Activated naive CD8-positive, alpha-beta T cell treated with anti-CD3 and anti-CD28 coated beads for 36 hours (primary cell): ENCODE data around the gene ANXA3. TPM values are rescaled to one million over a fixed set of nuclear protein-coding genes. Genes with fewer than 3 reads are reported as not detected.

Source experiments
- DNase-seq: peaks from one replicate; pipeline ENCODE4 v3.0.0; 2021
- H3K27ac Mint-ChIP-seq: one replicate; pipeline ENCODE4 v1.8.0; 2022; ENCODE audit warnings: mild to moderate bottlenecking, moderate library complexity, mixed read lengths
- H3K27me3 Mint-ChIP-seq: one replicate; pipeline ENCODE4 v1.8.0; 2022; ENCODE audit warnings: mild to moderate bottlenecking, mixed read lengths
- H3K36me3 Mint-ChIP-seq: one replicate; pipeline ENCODE4 v1.8.0; 2021; ENCODE audit warnings: mild to moderate bottlenecking, mixed read lengths
- H3K4me1 Mint-ChIP-seq: one replicate; pipeline ENCODE4 v1.8.0; 2021; ENCODE audit warnings: mixed read lengths
- H3K4me3 Mint-ChIP-seq: one replicate; pipeline ENCODE4 v1.8.0; 2022; ENCODE audit warnings: mild to moderate bottlenecking, moderate library complexity, mixed read lengths
- H3K9me3 Mint-ChIP-seq: one replicate; pipeline ENCODE4 v1.8.0; 2022; ENCODE audit warnings: mixed read lengths
- total RNA-seq, 2 experiments: library from RNA; stranded (reverse); gene quantifications; one replicate each; pipeline ENCODE4 v1.2.3, GENCODE V29; 2021

Gene ANXA3
- total RNA-seq, 2 experiments from 2014 or later = 2.8 to 3.4 TPM

- peaks cover 18% of the 10 kb centered on the region for H3K4me1 Mint-ChIP-seq
- DNase-seq = no peak
- no peaks in the 10 kb centered on the region for H3K36me3 Mint-ChIP-seq
- no peaks in the 10 kb centered on the region for H3K27me3 Mint-ChIP-seq
- no peak overlapping the region for H3K4me3 Mint-ChIP-seq
- no peaks in the 10 kb centered on the region for H3K9me3 Mint-ChIP-seq
- no peak overlapping the region for H3K27ac Mint-ChIP-seq
Measured at GRCh38 chr4:78650106-78651024, 98.8 kb downstream of the ANXA3 start.

GRCh38 chr4:78651250-78651860, 99.8 kb downstream of the ANXA3 start:
- H3K4me3 Mint-ChIP-seq = no peak overlapping the region
- peaks cover 23% of the 10 kb centered on the region for H3K4me1 Mint-ChIP-seq
- H3K27me3 Mint-ChIP-seq = no peaks in the 10 kb centered on the region
- no peak for DNase-seq
- no peaks in the 10 kb centered on the region for H3K36me3 Mint-ChIP-seq
- no peaks in the 10 kb centered on the region for H3K9me3 Mint-ChIP-seq
- H3K27ac Mint-ChIP-seq = no peak overlapping the region

- Mint-ChIP-seq H3K36me3 (no peaks in the 10 kb centered on the region), H3K9me3 (no peaks in the 10 kb centered on the region), H3K4me1 (peaks cover 31% of the 10 kb centered on the region), H3K27ac (no peak overlapping the region), H3K27me3 (no peaks in the 10 kb centered on the region), H3K4me3 (no peak overlapping the region)
- no peak for DNase-seq
Measured at GRCh38 chr4:78652282-78652876, 100.8 kb downstream of the ANXA3 start.

GRCh38 chr4:78653655-78654054, 102.1 kb downstream of the ANXA3 start:
- Mint-ChIP-seq H3K9me3 (no peaks in the 10 kb centered on the region), H3K4me1 (peaks cover 43% of the 10 kb centered on the region), H3K36me3 (peaks cover 2% of the 10 kb centered on the region), H3K27ac (no peak overlapping the region), H3K27me3 (no peaks in the 10 kb centered on the region), H3K4me3 (no peak overlapping the region)
- no peak for DNase-seq

GRCh38 chr4:78654807-78655206, 103.2 kb downstream of the ANXA3 start:
- Mint-ChIP-seq H3K9me3 (no peaks in the 10 kb centered on the region), H3K36me3 (peaks cover 2% of the 10 kb centered on the region)

GRCh38 chr4:78656968-78657445, 105.4 kb downstream of the ANXA3 start:
- H3K27me3 Mint-ChIP-seq = no peaks in the 10 kb centered on the region
- H3K36me3 Mint-ChIP-seq = peaks cover 2% of the 10 kb centered on the region
- H3K27ac Mint-ChIP-seq = peak overlapping the region; percentile 86
- no peaks in the 10 kb centered on the region for H3K9me3 Mint-ChIP-seq
- peak; percentile 27 for DNase-seq
- H3K4me1 Mint-ChIP-seq = peaks cover 62% of the 10 kb centered on the region
- H3K4me3 Mint-ChIP-seq = peak overlapping the region; percentile 58

More at GRCh38 chr4:78654807-78655206, 103.2 kb downstream of the ANXA3 start:
- Mint-ChIP-seq H3K27me3 (no peaks in the 10 kb centered on the region), H3K4me1 (peaks cover 53% of the 10 kb centered on the region), H3K4me3 (no peak overlapping the region), H3K27ac (no peak overlapping the region)
- no peak for DNase-seq

GRCh38 chr4:78659264-78659663, 107.7 kb downstream of the ANXA3 start:
- H3K4me1 Mint-ChIP-seq = peaks cover 64% of the 10 kb centered on the region
- DNase-seq = no peak
- no peak overlapping the region for H3K4me3 Mint-ChIP-seq
- no peaks in the 10 kb centered on the region for H3K27me3 Mint-ChIP-seq
- H3K9me3 Mint-ChIP-seq = no peaks in the 10 kb centered on the region
- peak overlapping the region; percentile 86 for H3K27ac Mint-ChIP-seq
- H3K36me3 Mint-ChIP-seq = peaks cover 2% of the 10 kb centered on the region

- H3K27me3 Mint-ChIP-seq = no peaks in the 10 kb centered on the region
- no peak overlapping the region for H3K4me3 Mint-ChIP-seq
- peaks cover 2% of the 10 kb centered on the region for H3K36me3 Mint-ChIP-seq
- peaks cover 66% of the 10 kb centered on the region for H3K4me1 Mint-ChIP-seq
- no peak overlapping the region for H3K27ac Mint-ChIP-seq
- no peaks in the 10 kb centered on the region for H3K9me3 Mint-ChIP-seq
- no peak for DNase-seq
Measured at GRCh38 chr4:78659665-78660064, 108.1 kb downstream of the ANXA3 start.

Other genes with a start within 250 kb of the ANXA3 start
- gene BMP2K, start 224.6 kb downstream of the ANXA3 start, total RNA-seq = 10 to 100 TPM; 18.1 to 19.3 TPM